Middle frontal gyrus (tissue), 1 donor: Measurements from ENCODE around the gene MUS81.

Source experiments
- DNase-seq: peaks from one replicate; pipeline ENCODE4 v3.0.0-alpha.2; 2015; ENCODE audit warnings: low spot score; ENCODE audit errors: extremely low spot score

The MUS81 gene

GRCh38 chr11:65859095-65859811, 980 bp upstream of the MUS81 start:
- DNase-seq: peak; percentile 87

- no peak for DNase-seq
These were observed 388 bp upstream of the MUS81 start for GRCh38 chr11:65859812-65860277.

- DNase-seq: no peak
These were observed 902 bp downstream of the MUS81 start for GRCh38 chr11:65861165-65861505.

- DNase-seq: no peak
These were observed 1.4 kb downstream of the MUS81 start for GRCh38 chr11:65861533-65862183.

GRCh38 chr11:65862191-65862735, 2.0 kb downstream of the MUS81 start:
- no peak for DNase-seq

GRCh38 chr11:65862941-65863888, 3.0 kb downstream of the MUS81 start:
- DNase-seq: no peak

GRCh38 chr11:65863889-65864705, 3.9 kb downstream of the MUS81 start:
- no peak for DNase-seq

- no peak for DNase-seq
These were observed 4.7 kb downstream of the MUS81 start for GRCh38 chr11:65864706-65865471.

- DNase-seq: no peak
These were observed 5.4 kb downstream of the MUS81 start for GRCh38 chr11:65865550-65866172.

GRCh38 chr11:65866509-65867283, 6.5 kb downstream of the MUS81 start:
- DNase-seq: no peak

- no peak for DNase-seq
These were observed 7.2 kb downstream of the MUS81 start for GRCh38 chr11:65867284-65868071.

- DNase-seq: no peak
These were observed 7.9 kb downstream of the MUS81 start for GRCh38 chr11:65868076-65868667.

GRCh38 chr11:65868907-65869306, 8.7 kb downstream of the MUS81 start:
- no peak for DNase-seq

GRCh38 chr11:65869643-65870306, 9.5 kb downstream of the MUS81 start:
- no peak for DNase-seq

- DNase-seq: no peak
These were observed 10.1 kb downstream of the MUS81 start for GRCh38 chr11:65870307-65870658.

GRCh38 chr11:65870706-65871681, 10.8 kb downstream of the MUS81 start:
- no peak for DNase-seq
